ENCODE measurements around the gene METTL26. TPM values are rescaled to one million over a fixed set of nuclear protein-coding genes. Genes with fewer than 3 reads are reported as not detected.

METTL26 gene
- total RNA-seq, 3 donors from 2014 or later, result 108 to 136 (median 130) TPM

- H3K4me3 ChIP-seq, result no peak overlapping the region
- intact Hi-C loops (cut with DNase I; ENCODE audit: low total_unique reads), result no loop called here
- no peaks in the 10 kb centered on the region for H3K9me3 ChIP-seq
- TF ChIP-seq POLR2AphosphoS5 (IDR thresholded peaks at IDR 0.05), result no peak
- TF ChIP-seq, protein P1, sequence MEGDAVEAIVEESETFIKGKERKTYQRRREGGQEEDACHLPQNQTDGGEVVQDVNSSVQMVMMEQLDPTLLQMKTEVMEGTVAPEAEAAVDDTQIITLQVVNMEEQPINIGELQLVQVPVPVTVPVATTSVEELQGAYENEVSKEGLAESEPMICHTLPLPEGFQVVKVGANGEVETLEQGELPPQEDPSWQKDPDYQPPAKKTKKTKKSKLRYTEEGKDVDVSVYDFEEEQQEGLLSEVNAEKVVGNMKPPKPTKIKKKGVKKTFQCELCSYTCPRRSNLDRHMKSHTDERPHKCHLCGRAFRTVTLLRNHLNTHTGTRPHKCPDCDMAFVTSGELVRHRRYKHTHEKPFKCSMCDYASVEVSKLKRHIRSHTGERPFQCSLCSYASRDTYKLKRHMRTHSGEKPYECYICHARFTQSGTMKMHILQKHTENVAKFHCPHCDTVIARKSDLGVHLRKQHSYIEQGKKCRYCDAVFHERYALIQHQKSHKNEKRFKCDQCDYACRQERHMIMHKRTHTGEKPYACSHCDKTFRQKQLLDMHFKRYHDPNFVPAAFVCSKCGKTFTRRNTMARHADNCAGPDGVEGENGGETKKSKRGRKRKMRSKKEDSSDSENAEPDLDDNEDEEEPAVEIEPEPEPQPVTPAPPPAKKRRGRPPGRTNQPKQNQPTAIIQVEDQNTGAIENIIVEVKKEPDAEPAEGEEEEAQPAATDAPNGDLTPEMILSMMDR (IDR thresholded peaks at IDR 0.05), result no peak
- no peak for TF ChIP-seq POLR2A (IDR thresholded peaks at IDR 0.05)
- H3K36me3 ChIP-seq, result no peaks in the 10 kb centered on the region
- peaks cover 4% of the 10 kb centered on the region in 2 donors for H3K4me1 ChIP-seq
- DNase-seq (ENCODE audit: low spot score in 2 of 2), result no peak
- no peak overlapping the region for H3K27ac ChIP-seq
- H3K27me3 ChIP-seq, result no peaks in the 10 kb centered on the region
Measured at GRCh38 chr16:616733-617586, 19.1 kb downstream of the METTL26 start.

DNA sequence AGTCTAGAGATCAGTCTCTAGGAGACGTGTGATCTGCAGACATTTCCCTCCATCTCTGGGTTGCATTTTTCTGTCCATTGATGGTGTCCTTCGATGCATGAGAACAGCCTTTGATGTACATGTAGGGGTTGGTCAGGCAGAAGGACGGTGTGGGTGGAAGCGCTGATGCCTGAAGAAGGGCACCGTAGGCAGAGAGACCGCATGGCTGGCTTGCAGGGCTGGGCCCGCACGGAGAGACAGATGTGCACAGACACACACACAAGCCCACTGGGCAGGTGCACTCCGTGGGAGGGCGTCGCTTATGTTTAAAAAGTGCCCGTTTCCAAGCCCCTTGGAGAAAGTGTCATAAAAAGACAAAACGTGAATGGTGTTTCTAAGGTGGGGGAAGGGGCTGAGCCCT, 21.0 kb downstream of the METTL26 start:
- H3K4me3 ChIP-seq, result no peak overlapping the region
- H3K36me3 ChIP-seq, result no peaks in the 10 kb centered on the region
- TF ChIP-seq POLR2A (IDR thresholded peaks at IDR 0.05) (no peak), POLR2AphosphoS5 (IDR thresholded peaks at IDR 0.05) (no peak)
- TF ChIP-seq, protein P1 (IDR thresholded peaks at IDR 0.05), result no peak
- H3K4me1 ChIP-seq, result no peaks in the 10 kb centered on the region
- H3K27me3 ChIP-seq, result no peaks in the 10 kb centered on the region
- no peak overlapping the region for H3K27ac ChIP-seq
- no peak for DNase-seq (ENCODE audit: low spot score in 2 of 2)
- H3K9me3 ChIP-seq, result no peaks in the 10 kb centered on the region
- intact Hi-C loops (cut with DNase I; ENCODE audit: low total_unique reads), result no loop called here

DNA sequence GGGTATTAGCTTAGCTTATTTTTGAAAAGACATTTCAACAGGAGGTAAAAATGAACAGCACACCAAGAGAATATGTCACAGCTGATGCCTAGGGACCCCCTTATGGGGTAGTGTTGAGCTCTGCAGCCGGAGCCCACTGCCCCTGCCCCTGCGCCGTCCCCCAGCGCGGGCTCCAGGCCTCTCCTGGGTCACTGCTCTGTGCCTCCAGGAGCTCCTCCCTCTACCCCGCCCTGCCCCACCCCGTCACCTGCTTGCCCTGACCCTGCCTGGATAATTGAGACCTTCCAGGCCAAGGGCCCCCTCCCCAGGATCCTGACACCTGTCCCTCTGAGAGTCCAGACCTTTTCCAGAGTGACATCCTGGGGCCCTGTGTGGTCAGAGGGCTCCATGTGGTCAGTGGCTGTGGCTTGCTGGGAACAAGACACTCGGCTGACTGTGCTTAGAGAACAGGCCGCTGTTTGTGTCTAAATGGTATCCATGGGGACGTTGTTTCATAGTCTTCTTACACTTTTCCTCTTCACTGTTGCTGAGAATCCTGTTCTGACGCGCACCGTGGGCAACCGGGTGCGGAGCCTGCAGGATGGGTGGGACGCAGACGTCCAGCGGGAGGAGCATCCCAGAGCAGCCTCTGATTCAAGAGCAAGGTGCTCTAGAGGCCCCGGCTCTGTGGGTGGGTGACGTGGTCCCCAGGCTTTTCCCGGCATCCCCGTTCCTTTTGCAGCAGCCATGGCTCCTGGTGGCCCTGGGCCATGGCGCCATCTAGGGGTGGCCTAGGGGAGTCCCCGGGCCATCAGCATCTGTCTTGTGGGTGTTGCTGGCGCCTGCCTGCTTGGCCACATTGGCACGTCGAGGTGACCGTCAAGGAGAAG, 25.4 kb downstream of the METTL26 start:
- peak overlapping the region in 1 of 3 donors; percentile 21 for H3K4me3 ChIP-seq
- intact Hi-C loops (cut with DNase I; ENCODE audit: low total_unique reads), result no loop called here
- no peaks in the 10 kb centered on the region for H3K4me1 ChIP-seq
- no peaks in the 10 kb centered on the region for H3K36me3 ChIP-seq
- peak overlapping the region in 1 of 2 donors; percentile 9 for H3K27ac ChIP-seq
- TF ChIP-seq, protein P1 (IDR thresholded peaks at IDR 0.05), result peak in 2 of 3 donors; percentile 57 to 78
- TF ChIP-seq POLR2A (IDR thresholded peaks at IDR 0.05), result no peak
- DNase-seq (ENCODE audit: low spot score in 2 of 2), result no peak
- no peaks in the 10 kb centered on the region for H3K27me3 ChIP-seq
- no peaks in the 10 kb centered on the region for H3K9me3 ChIP-seq

DNA sequence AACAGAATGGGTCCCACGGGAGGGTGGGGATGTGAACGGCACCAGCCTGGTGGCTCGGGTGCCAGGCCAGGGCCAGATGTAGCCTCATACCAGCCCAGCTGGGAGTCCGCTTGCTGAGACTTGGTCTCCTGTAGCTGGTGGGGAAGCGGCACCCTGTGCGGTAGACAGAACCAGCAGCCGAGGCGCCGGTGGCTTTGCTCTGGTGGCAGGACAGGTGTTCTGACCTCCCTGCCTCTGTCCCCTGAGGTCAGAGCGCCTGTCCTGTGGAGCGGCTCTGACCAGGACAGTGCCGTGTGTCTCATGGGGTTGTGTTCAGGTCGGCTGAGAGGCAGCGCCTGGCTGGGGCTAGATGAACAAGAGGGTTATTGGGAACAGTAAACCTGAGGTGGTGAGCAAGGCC, 26.1 kb downstream of the METTL26 start:
- Histone ChIP-seq H3K27me3 (no peaks in the 10 kb centered on the region), H3K36me3 (no peaks in the 10 kb centered on the region), H3K4me1 (no peaks in the 10 kb centered on the region), H3K9me3 (no peaks in the 10 kb centered on the region), H3K27ac (peak overlapping the region in 1 of 2 donors; percentile 13), H3K4me3 (no peak overlapping the region)
- no peak for DNase-seq (ENCODE audit: low spot score in 2 of 2)
- intact Hi-C loops (cut with DNase I; ENCODE audit: low total_unique reads), result no loop called here
- TF ChIP-seq POLR2A (IDR thresholded peaks at IDR 0.05) (no peak), POLR2AphosphoS5 (IDR thresholded peaks at IDR 0.05) (no peak)
- TF ChIP-seq, protein P1 (IDR thresholded peaks at IDR 0.05), result no peak

DNA sequence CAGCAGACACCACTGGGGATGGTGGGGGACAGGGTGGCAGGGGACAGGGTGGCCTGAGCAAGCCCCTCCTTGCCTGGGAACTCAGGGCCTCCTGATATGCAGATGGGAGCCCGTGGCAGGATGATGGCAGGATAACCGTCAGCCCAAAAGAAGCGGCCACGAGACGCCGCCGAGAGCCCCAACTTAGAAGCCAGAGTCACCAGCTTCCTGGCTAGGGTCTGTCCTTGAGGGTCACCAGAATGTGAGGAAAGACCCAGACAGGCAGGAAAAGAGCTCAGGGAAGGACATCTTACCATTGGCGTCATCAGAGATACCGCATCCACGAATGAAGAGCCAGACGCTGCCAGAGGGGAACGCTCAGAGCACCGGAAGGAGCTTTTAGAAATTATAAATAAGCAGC, 26.8 kb downstream of the METTL26 start:
- DNase-seq (ENCODE audit: low spot score in 2 of 2), result no peak
- H3K27me3 ChIP-seq, result no peaks in the 10 kb centered on the region
- intact Hi-C loops (cut with DNase I; ENCODE audit: low total_unique reads), result no loop called here
- no peak overlapping the region for H3K4me3 ChIP-seq
- TF ChIP-seq POLR2AphosphoS5 (IDR thresholded peaks at IDR 0.05), result no peak
- H3K9me3 ChIP-seq, result no peaks in the 10 kb centered on the region
- no peaks in the 10 kb centered on the region for H3K4me1 ChIP-seq
- no peak overlapping the region for H3K27ac ChIP-seq
- no peaks in the 10 kb centered on the region for H3K36me3 ChIP-seq

All from breast epithelium (tissue), 4 donors.